ENCODE data around the gene RAB6B.

RAB6B gene

DNA sequence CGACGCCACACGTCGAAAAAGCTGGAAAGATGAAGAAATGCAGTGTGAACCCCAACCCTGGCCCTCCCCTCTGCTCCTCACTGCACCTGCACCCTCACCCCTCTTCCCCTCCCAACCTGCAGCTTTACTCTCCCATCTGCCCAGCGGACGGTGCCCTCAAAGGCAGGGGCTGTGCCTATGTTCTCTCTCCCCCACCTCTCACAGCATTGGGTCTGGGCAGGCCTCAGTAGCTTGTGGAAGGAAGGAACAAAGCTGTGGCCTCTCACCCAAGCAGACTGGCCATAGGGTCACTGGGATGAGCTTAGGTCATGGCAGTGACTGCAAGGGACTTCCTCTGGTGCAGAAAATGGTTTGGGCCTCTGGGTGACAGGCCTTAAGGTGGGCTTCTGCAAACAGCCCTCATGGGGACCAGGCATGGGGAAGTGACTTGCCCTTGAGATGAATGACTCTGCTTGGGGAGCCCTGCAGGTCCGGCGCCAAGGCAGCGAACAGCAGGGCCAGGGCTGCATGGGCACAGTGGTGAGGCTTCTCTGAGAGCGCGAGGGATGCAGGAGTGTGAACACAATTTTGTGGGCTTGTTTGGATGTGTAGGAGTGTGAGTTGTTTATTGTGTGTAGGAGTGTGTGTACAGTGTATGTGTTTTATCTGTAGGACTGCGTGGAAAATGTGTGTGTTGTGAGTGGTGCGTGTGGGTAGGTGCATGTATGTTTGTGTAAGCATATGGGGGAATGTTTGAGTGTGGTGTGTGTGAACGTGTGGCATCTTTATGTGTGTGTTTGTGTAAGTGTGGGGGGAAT lies 60.9 kb downstream of the RAB6B start:
- no peak for DNase-seq

DNA sequence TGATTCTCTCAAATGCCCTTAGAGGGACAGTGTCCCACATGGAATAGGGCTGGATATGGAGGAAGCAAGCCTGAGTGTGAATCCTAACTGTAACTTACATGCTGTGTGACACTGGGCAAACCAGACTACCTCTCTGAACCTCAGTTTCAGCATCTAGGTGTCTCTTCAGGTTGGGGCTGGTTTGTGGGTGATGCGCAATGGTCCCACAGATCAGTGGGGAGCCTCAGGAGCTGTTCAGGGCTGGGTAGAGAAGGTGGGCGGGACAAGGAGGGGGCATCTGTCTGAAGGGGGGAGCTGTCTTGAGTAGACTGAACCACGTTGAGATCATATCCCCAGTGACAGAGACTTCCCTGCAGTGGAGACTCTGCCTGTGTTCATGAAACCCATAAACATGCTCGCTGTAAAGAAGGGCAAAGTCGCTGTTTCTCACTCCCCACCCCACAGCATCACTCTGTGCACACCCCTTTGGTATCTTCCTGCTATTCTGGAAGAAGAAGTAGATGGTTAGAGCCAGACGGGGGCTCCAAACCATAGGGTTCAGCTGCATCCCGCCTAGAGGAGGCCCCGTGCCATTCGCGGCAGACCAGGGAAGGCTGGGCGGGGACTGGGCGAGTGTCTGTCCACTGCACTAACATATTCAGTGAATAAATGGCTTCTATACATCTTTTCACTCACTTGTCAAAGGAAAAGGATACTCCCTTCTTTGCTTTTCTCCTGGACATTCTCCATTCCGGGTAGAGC lies 61.6 kb downstream of the RAB6B start:
- DNase-seq, result no peak

DNA sequence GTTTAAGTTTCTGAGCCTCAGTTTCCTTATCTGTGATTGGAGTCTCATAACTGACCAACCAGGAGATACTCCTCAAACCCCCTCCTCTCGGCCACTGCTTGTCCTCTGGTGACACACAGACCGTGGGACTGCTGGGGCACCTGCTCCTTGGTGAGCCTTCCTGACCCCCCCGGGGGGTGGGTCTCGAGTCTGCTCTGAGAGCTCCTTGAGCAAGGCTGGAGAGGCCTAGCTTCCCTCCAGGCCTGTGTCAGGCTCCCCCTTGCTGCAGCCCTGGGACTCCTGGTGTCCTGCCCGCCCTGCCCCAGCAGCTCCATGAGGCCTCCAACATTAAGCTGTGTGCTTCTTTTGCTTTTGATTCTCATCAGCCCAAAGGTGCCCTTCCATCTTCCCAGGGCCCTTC lies 62.4 kb downstream of the RAB6B start:
- DNase-seq, result no peak

DNA sequence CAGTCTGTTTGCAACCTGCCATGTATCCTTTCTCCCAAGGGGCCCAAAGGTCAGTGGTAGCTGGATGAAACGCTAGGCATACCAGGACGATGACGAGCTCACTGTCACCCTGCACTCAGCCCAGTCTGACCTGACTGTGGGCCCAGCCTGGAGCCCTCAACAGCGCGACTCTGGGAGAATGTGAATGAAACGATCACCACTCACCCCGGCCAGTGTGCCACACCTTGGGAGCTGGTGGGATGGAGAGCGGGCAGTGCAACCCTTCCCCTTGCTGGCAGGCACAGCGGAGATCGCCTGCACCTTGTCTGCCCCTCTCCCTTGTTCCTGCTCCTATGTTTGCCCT lies 62.9 kb downstream of the RAB6B start:
- no peak for DNase-seq

DNA sequence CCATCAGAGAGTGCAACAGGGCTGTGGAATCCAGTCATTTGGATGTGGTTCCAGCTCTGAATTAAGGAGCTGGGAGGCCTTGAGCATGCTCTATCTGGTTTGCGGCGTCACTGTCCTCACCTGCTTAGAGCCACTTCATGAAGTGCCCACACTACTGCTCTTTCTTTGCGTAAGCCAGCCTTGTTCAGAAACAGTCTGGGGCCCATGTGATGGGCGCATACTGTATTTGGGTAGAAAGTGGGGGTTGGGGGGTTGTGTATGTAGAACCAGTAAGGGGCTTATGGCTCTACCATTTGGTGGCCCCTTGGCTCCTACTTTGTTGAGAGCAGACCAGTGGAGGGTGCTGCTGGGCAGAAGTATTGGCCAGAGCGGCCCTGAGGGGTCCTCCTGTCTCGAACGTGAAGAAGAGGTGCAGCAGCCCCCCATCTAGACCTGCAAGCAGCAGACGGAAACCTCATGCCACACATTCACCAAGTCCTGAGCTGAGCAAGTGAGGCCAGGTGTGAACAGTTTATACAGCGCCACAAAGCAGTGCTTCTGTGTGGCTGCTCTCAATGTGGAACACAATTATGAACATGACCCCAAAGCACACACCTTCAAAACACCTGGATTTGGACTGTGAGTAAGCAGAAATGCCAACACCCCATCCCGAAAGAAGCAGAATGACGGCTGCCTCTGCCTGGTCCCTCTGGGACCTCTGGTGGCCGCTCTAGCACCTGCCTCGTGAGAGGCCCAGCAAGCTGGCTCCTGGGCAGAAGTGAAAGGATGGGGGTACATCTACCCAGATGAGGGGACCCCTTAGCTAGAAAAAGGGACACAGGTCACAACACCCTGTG lies 63.5 kb downstream of the RAB6B start:
- DNase-seq, result no peak

DNA sequence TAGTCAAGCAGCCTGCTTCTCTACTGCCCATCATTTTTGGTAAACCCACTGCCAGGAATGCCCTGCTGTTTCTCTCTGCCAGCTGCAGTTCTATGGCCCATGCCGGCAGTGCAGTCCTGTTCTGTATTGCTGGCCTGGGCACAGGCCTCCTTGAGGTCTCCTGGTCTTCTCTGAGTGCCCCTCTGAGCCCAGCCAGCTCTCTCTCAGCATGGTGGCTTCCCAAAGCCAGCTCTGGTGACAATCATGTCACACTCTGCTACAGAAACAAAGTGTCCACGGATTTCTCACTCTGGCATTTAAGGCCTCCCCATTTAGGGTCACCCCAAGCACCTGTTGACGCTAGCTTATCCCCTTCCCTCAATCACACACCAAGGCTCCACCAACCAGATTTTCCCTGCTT lies 65.6 kb downstream of the RAB6B start:
- no peak for DNase-seq

DNA sequence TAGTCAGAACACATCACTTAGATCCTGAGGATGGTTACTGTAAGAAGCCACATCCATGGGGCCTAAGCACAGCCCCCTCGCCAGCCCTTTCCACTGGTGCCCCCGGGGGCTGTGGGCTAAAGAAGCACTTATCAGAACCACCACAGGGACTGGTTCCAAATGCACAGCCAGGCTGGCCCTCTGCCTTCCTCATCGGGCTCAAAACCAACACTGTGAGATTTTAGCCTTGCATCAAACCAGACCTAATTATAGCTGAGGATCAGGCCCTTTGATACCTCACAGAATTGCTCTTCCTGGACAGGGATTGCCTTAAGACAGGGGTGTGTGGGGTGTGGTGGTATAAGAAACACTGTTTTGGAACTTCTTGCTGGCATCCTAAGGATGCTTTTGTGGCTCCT lies 66.4 kb downstream of the RAB6B start:
- DNase-seq, result no peak

DNA sequence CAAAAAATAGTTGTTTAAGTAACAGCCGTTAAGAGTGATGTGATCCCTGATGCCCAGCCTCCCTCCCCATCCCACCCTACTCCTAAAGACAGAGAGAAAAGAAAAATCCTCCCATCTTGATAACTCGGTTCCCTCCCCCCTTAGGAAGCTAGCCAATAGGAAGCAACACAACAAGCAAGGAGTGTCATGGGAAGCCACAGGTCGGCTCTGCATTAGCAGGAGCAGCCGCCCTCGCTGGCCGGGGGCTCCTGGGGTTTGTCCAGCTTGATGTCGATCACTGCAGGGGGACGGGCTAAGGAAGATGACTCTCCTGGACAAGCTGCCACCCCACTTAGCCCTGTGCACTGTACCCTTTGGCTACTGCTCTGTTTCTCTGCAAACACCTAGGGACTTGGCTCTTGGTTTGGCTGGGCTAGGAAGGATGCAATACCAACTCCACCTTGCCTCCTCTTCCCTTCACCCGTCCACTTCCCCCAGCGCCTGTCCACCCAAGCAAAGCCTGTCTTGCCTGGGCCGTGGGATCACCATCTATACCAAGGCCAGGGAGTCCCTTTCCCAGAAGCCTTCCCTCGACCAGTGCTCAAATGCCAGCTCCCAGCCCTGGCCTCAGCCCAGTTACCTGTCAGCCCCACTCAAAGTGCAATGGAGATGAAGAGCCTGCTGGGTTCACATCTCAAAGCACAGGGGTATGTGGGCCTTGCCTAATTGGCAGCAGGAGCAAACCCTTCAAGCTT lies 66.9 kb downstream of the RAB6B start:
- DNase-seq, result no peak

DNA sequence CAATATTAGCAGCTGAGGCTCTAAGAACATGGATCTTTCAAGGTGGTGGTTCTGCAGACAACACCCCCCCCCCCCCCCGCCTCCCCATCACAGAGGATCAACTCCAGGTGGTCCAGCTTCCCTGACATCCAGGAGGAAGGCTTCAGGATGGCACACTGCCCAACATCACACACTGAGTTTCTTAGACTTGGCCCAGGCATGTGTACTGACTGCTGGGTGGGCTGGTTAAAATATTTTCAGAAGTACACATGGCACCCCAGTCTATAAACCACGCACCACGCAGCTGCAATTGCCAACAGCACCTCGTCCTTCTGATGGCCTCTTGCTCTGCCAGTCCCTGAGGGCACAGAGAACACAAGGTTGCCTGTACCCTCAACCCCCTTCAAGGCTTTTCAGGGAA lies 68.0 kb downstream of the RAB6B start:
- DNase-seq, result no peak

DNA sequence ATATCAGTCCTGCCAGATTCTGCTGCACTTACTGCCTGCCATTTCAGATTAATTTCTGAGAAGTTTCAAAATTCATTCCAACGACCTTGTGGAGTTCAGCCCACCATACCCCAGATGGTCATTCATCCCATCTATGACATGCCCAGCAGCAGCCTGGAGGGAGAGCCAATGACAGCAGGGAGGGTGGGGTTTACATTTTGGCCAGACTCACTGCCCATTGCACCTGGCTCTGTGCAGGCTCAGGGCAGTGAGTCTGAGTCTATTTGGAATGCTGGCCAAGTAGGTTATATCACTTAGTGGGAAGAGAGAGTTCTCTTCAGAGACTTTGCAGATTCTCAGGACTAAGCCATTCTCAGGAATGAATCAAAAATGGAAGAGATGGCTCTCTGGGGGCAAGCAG lies 68.5 kb downstream of the RAB6B start:
- DNase-seq, result no peak

DNA sequence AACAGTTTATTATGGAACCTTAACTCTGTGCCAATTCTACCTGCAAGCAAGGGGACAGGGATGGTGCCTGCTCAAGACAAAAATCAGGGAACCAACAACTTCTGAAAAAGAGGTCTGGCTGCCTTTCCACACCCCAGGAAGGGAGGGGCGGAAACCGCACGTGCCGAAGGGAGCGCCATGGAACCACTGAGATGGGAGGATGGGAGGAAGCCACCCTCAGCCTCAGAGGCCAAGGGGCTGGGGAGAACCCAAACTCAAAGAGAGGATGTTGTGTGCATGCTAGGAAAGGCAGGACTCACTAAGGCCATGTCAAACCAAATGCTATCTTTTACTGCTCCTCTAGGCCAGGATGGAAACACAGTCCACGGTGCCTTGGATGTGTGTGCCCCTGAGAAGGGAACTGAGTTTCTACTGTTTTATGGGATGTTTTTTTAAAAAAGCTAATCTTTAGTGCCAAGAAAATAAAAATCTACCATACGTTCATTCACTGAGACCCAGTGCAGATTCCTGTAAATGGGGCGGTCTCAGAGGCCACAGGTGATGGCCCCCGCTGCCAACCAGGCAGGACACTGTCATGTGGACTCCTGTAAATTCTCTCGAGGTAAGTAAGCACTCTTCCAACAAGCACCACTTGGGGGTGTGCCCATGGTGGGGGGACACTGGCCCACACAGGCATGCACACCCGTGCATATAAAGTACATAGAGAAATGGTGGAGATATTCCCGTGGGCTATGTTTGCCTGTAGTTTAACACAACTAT lies 69.5 kb downstream of the RAB6B start:
- DNase-seq, result no peak

DNA sequence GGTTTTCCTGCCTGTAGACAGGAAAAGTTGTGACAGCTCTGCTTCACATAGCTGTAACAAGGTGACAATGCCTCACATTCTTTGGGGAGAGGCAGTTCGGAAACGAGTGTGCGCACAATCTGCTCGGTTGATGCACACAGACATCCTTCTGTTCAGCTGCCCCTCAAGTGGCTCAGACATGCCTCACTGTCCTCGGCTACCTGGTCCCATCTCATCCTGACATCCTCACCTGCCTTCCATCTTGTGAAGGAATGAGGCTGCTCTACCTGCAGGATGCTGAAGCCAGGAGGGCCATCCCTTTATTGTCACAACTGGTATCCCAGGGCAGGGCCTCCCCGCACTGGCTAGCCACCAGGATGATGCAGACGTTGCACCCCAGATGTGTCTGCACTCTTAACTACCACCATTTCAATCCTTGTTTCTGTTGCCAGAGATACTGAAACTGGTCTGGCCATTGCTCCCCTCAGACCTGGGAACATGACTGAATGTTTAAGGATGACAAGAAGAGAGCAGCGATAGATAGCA lies 70.7 kb downstream of the RAB6B start:
- DNase-seq, result no peak

DNA sequence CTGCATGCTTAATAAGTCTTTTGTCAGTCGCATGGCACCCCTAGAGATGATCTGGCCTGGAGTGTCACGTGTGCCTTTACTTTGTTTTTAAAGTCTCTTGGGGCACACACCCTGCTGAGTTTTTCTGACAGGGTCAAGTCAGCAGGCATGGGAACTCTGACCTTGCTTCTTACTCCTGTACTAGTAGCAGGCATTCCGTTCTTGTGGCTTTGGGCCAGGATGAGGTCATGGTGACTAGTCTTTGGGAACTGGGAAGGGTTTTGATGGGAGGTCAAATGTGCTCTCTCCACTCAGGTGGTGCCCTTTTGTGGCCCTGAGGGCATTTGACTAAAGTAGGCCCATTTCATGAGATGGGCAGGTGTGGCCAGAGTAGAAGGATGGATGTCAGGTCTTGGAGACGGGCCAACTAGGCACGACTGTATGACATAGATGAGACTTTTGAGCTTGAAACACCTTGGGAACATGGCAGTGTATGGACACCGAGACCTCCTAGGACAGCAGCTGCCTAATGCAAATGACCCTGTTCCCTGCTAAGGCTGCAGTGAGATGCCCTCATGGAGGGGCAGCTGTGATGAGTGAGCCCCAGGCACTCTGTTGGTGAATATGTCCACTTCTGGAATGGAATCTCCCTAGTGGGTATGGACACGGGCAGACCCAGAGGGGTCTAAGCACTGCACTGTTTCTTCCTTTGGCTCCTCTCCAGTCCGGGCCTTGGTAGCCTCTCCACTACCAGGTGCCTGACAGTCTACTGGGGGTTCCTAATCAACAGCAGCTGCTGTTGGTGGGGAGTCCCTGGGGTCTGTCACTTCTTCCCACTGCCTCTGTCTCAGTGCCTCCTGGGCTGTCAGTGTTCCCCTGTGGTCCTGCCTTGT lies 73.7 kb downstream of the RAB6B start:
- DNase-seq, result no peak

DNA sequence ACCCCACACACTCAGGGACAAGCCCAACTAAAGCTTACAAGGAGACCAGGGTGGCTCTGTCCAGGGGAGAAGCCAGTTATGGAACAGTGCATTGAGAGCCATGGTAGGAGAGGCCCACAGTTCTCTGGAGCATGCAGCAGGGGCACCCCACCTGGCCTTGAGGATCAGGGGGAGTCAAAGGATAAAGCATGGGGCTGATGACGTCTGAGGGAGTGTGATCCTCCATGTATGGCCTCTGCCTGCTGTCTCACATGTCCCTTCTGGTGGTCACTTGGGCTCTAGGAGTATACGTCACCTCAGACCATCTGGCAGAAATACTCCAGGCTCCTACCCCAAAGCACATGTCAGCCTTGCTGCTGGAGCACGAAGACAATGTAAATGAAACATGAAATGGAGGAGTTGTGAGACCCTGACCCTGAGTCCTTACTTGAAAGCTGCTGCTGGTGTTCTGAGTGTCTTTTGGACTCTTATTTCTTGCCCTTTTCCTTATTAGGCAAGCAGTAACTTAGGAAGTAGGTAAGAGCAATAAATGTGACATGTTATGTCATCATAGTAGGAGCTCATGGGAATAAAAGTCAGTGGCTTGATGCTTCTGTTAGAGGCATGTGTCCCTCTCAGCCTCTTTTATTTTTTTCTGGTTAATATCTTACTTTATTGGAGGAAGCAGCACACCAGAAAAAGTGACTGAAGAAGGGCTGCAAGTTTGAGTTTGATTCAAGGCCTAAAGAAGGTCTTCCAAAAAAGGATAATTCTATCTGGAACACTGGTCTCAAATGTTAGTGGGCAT lies 74.6 kb downstream of the RAB6B start:
- DNase-seq, result no peak

DNA sequence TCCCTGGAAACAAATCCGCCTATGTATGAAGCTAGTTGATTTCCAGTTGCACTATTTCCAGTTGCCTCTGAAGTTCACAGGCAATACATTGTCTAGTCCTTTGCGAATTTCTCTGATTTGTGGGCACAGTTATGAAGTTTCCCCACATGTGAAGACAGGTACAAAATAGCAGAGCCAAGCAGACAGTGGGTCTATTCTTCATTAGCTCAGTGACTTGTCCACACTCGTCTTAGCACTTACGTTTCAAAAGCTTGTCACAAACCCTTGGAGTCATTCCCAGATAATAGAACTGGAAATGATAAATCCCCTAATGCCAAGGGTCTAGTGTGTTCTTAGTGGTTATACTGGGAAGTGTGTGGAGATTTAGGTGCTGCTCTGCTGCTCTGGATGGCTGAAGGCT lies 75.6 kb downstream of the RAB6B start:
- DNase-seq, result no peak

DNA sequence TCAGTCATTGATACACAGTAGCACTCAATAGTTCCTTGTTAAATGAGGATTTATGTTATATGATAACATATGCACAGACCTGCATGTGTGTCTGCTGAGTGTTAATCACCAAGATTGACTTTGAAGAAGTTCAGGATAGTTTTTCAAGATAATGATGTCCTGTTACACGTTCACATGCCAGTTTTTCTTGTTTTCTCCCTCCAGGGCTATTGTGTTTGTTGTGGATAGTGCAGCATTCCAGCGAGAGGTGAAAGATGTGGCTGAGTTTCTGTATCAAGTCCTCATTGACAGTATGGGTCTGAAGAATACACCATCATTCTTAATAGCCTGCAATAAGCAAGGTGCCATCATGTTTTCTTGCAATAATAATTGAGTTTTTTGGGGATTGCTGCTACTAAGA lies 80.3 kb downstream of the RAB6B start:
- no peak for DNase-seq

DNA sequence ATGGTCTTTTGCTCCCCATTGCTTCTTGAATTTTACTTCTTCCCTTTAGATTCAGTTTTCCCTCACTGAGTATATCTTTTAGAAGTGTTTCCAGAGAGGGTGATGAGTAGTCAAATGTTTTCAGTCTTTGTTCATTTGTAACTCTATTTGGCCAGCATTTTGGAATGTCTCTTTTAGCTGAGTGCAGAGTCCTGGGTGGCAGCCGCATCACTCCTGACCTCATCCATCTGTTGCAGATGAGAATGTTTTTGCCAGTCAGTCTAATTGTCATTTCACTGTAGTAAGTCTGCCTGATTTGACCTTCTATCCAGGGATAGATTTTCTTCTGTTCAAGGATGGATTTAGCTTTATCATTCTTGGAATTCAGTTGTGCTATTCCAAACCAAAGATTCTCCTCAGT lies 82.8 kb downstream of the RAB6B start:
- DNase-seq, result no peak

DNA sequence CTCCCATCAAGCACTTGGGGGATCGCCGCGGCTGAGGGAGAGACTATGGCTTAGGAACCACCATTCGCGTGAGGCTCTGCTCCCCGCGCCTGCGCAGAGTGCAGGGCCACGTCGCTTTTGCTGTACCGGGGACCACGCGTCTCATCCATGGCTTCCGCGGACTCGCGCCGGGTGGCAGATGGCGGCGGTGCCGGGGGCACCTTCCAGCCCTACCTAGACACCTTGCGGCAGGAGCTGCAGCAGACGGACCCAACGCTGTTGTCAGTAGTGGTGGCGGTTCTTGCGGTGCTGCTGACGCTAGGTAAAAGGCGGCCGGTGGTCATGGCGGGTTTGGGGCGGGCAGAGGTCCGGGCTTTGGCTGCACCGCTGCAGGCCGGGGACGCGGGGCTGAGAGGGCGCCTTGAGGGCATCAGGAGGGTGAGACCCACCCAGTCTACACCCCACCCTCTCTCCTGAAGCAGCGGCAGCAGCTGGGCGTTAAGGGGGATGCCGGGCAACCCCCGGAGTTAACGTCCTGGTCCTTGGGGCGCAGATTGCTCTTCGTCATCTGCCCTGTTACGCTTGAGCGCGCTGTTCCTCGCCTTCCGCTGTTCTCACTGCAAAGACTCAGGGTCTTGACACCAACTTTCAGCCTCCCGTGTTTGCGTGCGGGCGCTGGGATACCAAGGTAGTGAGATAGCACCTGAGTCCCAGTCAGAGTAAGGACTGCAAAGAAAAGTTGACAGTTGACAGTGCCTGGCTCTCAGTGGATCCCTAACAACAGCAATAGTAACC lies 89.8 kb downstream of the RAB6B start, which contains the start of gene SRPRB:
SRPRB (plus strand) TSS at position 114 of the 774 bp plus-strand sequence; CDS start at position 148, 34 bp downstream.
- DNase-seq, result peak; percentile 64

DNA sequence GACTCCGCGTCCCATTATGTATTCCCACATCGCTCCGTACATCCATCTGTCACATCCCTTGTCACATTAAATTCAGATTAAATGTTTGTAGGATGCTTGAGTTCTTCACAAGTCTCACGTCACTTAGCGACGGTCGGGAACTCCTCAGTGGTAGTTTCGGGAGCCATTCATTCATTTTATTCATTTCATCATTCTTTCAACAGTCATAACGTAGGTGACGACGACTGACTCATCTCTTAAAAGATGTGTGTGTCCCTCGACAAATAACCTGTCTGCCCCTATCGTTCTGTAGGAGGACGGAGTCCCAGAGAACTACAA lies 90.3 kb downstream of the RAB6B start:
- no peak for DNase-seq
